GM12878 (cell line): ENCODE results near the gene UCP1.

Source experiments
- CREM ChIP-seq: IDR thresholded peaks from 2 replicates; pipeline ENCODE4 v1.6.1; 2014; ENCODE audit warnings: antibody characterized with exemption, low read depth
- EP300 ChIP-seq, 2 experiments: fragments of 150-350 bp in 1 of 2; IDR thresholded peaks; 2 replicates each; pipeline ENCODE4 v1.6.1; 2011 to 2012; ENCODE audit warnings: low read depth in 2 of 2, low read length in 2 of 2, borderline replicate concordance in 1 of 2, improper control_type of control experiment in 1 of 2, inconsistent platforms in 1 of 2; ENCODE audit not compliant: control insufficient read depth in 1 of 2
- SMAD1 ChIP-seq: fragments of 450-650 bp; IDR thresholded peaks from 2 replicates; pipeline ENCODE4 v1.6.1; 2018; ENCODE audit warnings: mild to moderate bottlenecking, low read depth; ENCODE audit not compliant: partially characterized antibody

GRCh38 chr4:140557831-140558435 is 10.8 kb downstream of the UCP1 start:
- TF ChIP-seq SMAD1 = no peak
- no peak for TF ChIP-seq CREM
- TF ChIP-seq EP300 (IDR thresholded peaks at IDR 0.05; ENCODE audit: borderline replicate concordance in 1 of 2, control insufficient read depth in 1 of 2, low read depth in 2 of 2, low read length in 2 of 2) = no peak
